H1 (cell line): ENCODE results near the gene ANKRD26. TPM values are rescaled to one million over a fixed set of nuclear protein-coding genes. Genes with fewer than 3 reads are reported as not detected.

ENCODE experiments used
- CTCF ChIA-PET: fragments of 300-600 bp; sonication (Branson Sonifier 250); formaldehyde crosslinking; loops from one replicate; lab custom pipeline; 2021; ENCODE audit not compliant: partially characterized antibody; lab: Charles Lee
- POLR2A ChIA-PET: fragments of 300-600 bp; sonication (Branson Sonifier 250); formaldehyde crosslinking; loops from one replicate; lab custom pipeline; 2021; ENCODE audit warnings: inconsistent platforms; ENCODE audit not compliant: partially characterized antibody; lab: Charles Lee
- DNase-seq, 2 experiments: peaks; one replicate each; pipeline versions ENCODE4 v3.0.0 to v3.0.0-alpha.2; 2010 to 2022; ENCODE audit warnings: low spot score in 2 of 2, low read depth in 1 of 2, mixed read lengths in 1 of 2
- FAIRE-seq: peaks from 2 replicates; lab custom pipeline; 2011; peaks lifted over from hg19 to GRCh38; lab: Jason Lieb, UNC
- H2AFZ ChIP-seq: 2 replicates; pipeline ENCODE4 v1.8.1; 2012; ENCODE audit warnings: low read length, inconsistent platforms
- H2AK5ac ChIP-seq: 2 replicates; pipeline ENCODE4 v1.6.1; 2013; ENCODE audit warnings: low read depth, low read length
- H2BK120ac ChIP-seq: replicated peaks from 2 replicates; pipeline ENCODE3; 2013; ENCODE audit warnings: low read depth, low read length, inconsistent platforms
- H2BK12ac ChIP-seq: 2 replicates; pipeline ENCODE4 v1.6.1; 2013; ENCODE audit warnings: low read depth, low read length
- H2BK15ac ChIP-seq: 2 replicates; pipeline ENCODE4 v1.6.1; 2013; ENCODE audit warnings: low read length
- H2BK20ac ChIP-seq: 2 replicates; pipeline ENCODE4 v1.6.1; 2013; ENCODE audit warnings: low read length
- H2BK5ac ChIP-seq: 2 replicates; pipeline ENCODE4 v1.6.1; 2013; ENCODE audit warnings: low read depth, low read length
- H3K14ac ChIP-seq: 2 replicates; pipeline ENCODE4 v1.6.1; 2013; ENCODE audit warnings: inconsistent platforms; ENCODE audit not compliant: insufficient read length
- H3K18ac ChIP-seq: 2 replicates; pipeline ENCODE4 v1.6.1; 2013; ENCODE audit warnings: low read length; ENCODE audit errors: extremely low read depth
- H3K23ac ChIP-seq: 2 replicates; pipeline ENCODE4 v1.6.1; 2013; ENCODE audit warnings: inconsistent platforms; ENCODE audit not compliant: insufficient read length
- H3K23me2 ChIP-seq: 2 replicates; pipeline ENCODE4 v1.6.1; 2013; ENCODE audit warnings: low read depth, low read length
- H3K27ac ChIP-seq: 2 replicates; pipeline ENCODE4 v1.6.1; 2011; ENCODE audit warnings: low read depth, low read length, inconsistent platforms
- H3K27me3 ChIP-seq, 4 experiments: replicated peaks in 1 of 4; 1 replicate in 1 of 4; 2 replicates in 3 of 4; pipeline versions ENCODE4 v1.6.1 to v1.8.1; 2011 to 2013; ENCODE audit warnings: low read length in 3 of 4, mild to moderate bottlenecking in 3 of 4, inconsistent platforms in 2 of 4, mixed read lengths in 2 of 4, moderate library complexity in 1 of 4; ENCODE audit not compliant: control insufficient read depth in 3 of 4, insufficient read depth in 3 of 4; ENCODE audit errors: extremely low read depth in 1 of 4
- H3K36me3 ChIP-seq, 4 experiments: 2 replicates each; pipeline versions ENCODE4 v1.6.1 to v1.8.1; 2011 to 2013; ENCODE audit warnings: mild to moderate bottlenecking in 4 of 4, low read length in 3 of 4, moderate library complexity in 2 of 4, control low read depth in 1 of 4, inconsistent platforms in 1 of 4; ENCODE audit not compliant: insufficient read depth in 4 of 4, control insufficient read depth in 2 of 4
- H3K4ac ChIP-seq: replicated peaks from 2 replicates; pipeline ENCODE3; 2013; ENCODE audit warnings: low read length, low read depth, mixed read lengths, inconsistent platforms; ENCODE audit not compliant: insufficient read length
- H3K4me1 ChIP-seq, 4 experiments: replicated peaks in 1 of 4; 1 replicate in 1 of 4; 2 replicates in 3 of 4; pipeline versions ENCODE4 v1.6.1 to v1.8.1; 2011 to 2013; ENCODE audit warnings: low read length in 3 of 4, inconsistent platforms in 2 of 4, mixed read lengths in 1 of 4; ENCODE audit not compliant: insufficient read depth in 4 of 4, control insufficient read depth in 3 of 4
- H3K4me2 ChIP-seq, 2 experiments: 2 replicates each; pipeline versions ENCODE4 v1.6.1 to v1.8.1; 2011 to 2013; ENCODE audit warnings: low read depth in 2 of 2, low read length in 2 of 2, control low read depth in 1 of 2, inconsistent platforms in 1 of 2, mild to moderate bottlenecking in 1 of 2; ENCODE audit not compliant: insufficient read depth in 1 of 2
- H3K4me3 ChIP-seq, 4 experiments: fragments of 200-600, 300-600 bp in 1 of 4; sonication (generic), shearing (Covaris generic), sonication (Bioruptor Twin) in 1 of 4; 2 replicates each; pipeline versions ENCODE4 v1.5.1 to v1.8.1; 2011 to 2016; ENCODE audit warnings: low read length in 4 of 4, low read depth in 3 of 4, control low read depth in 2 of 4, inconsistent platforms in 2 of 4, mild to moderate bottlenecking in 2 of 4, mixed read lengths in 1 of 4, moderate library complexity in 1 of 4; ENCODE audit not compliant: insufficient read depth in 2 of 4; ENCODE audit errors: extremely low read depth in 1 of 4
- H3K56ac ChIP-seq: replicated peaks from 2 replicates; pipeline ENCODE3; 2013; ENCODE audit warnings: low read depth, mild to moderate bottlenecking, mixed read lengths, low read length, inconsistent platforms; ENCODE audit not compliant: insufficient read length
- H3K79me1 ChIP-seq: 2 replicates; pipeline ENCODE4 v1.6.1; 2013; ENCODE audit warnings: low read depth, low read length, control low read depth
- H3K79me2 ChIP-seq, 2 experiments: 2 replicates each; pipeline versions ENCODE4 v1.6.1 to v1.8.1; 2012 to 2013; ENCODE audit warnings: low read length in 2 of 2, mild to moderate bottlenecking in 2 of 2, inconsistent platforms in 1 of 2; ENCODE audit not compliant: insufficient read depth in 2 of 2, control insufficient read depth in 1 of 2
- H3K9ac ChIP-seq, 4 experiments: replicated peaks in 1 of 4; 1 replicate in 1 of 4; 2 replicates in 3 of 4; pipeline versions ENCODE4 v1.6.1 to v1.8.1; 2011 to 2013; ENCODE audit warnings: low read depth in 3 of 4, low read length in 3 of 4, control low read depth in 2 of 4, mild to moderate bottlenecking in 2 of 4, moderate library complexity in 2 of 4, inconsistent platforms in 1 of 4; ENCODE audit errors: extremely low read depth in 1 of 4
- H3K9me3 ChIP-seq, 2 experiments: 2 replicates each; pipeline versions ENCODE4 v1.6.1 to v1.8.1; 2012 to 2013; ENCODE audit warnings: mild to moderate bottlenecking in 2 of 2, moderate library complexity in 2 of 2, control low read depth in 1 of 2, inconsistent platforms in 1 of 2, low read depth in 1 of 2, low read length in 1 of 2, mixed read lengths in 1 of 2; ENCODE audit not compliant: insufficient read depth in 2 of 2
- H4K20me1 ChIP-seq, 2 experiments: replicated peaks in 1 of 2; 2 replicates each; pipeline versions ENCODE3 to v1.8.1; 2011 to 2013; ENCODE audit warnings: inconsistent platforms in 2 of 2, low read length in 2 of 2, mild to moderate bottlenecking in 1 of 2; ENCODE audit not compliant: insufficient read depth in 2 of 2, control insufficient read depth in 1 of 2
- H4K5ac ChIP-seq: 2 replicates; pipeline ENCODE4 v1.6.1; 2013; ENCODE audit warnings: low read length, low read depth, mixed read lengths, inconsistent platforms; ENCODE audit not compliant: insufficient read length
- H4K8ac ChIP-seq: 2 replicates; pipeline ENCODE4 v1.8.0; 2013; ENCODE audit warnings: mild to moderate bottlenecking, moderate library complexity, low read length, inconsistent platforms; ENCODE audit not compliant: insufficient read depth; ENCODE audit errors: extremely low read depth
- H4K91ac ChIP-seq: replicated peaks from 2 replicates; pipeline ENCODE3; 2013; ENCODE audit warnings: low read length, mixed read lengths, inconsistent platforms; ENCODE audit not compliant: insufficient read length
- EGR1 ChIP-seq: IDR thresholded peaks from 2 replicates; pipeline ENCODE4 v1.6.1; 2011; ENCODE audit warnings: low read depth, low read length, borderline replicate concordance
- KDM1A ChIP-seq: fragments of 200-600, 300-600 bp; sonication (generic); IDR thresholded peaks from 2 replicates; pipeline ENCODE4 v1.7.1; 2016; ENCODE audit warnings: mild to moderate bottlenecking, low read length, borderline replicate concordance
- POLR2AphosphoS5 ChIP-seq: IDR thresholded peaks from 2 replicates; pipeline ENCODE4 v1.6.1; 2011; ENCODE audit warnings: low read depth, low read length
- RAD21 ChIP-seq, 2 experiments: IDR thresholded peaks in 1 of 2; conservative IDR thresholded peaks in 1 of 2; 2 replicates each; pipeline ENCODE4 v1.6.1; 2011; ENCODE audit warnings: low read depth in 2 of 2, low read length in 2 of 2, improper control_type of control experiment in 1 of 2, inconsistent platforms in 1 of 2, mild to moderate bottlenecking in 1 of 2, moderate library complexity in 1 of 2
- RXRA ChIP-seq: IDR thresholded peaks from 2 replicates; pipeline ENCODE4 v1.6.1; 2011; ENCODE audit warnings: low read depth, mild to moderate bottlenecking, low read length, moderate library complexity; ENCODE audit not compliant: insufficient read depth
- SAP30 ChIP-seq: fragments of 300-600 bp; sonication (generic); IDR thresholded peaks from 2 replicates; pipeline ENCODE4 v1.7.1; 2012; ENCODE audit warnings: low read length, moderate library complexity, mild to moderate bottlenecking, inconsistent platforms; ENCODE audit not compliant: insufficient read depth, insufficient replicate concordance
- SIX5 ChIP-seq: IDR thresholded peaks from 2 replicates; pipeline ENCODE4 v1.6.1; 2011; ENCODE audit warnings: mild to moderate bottlenecking, low read depth, low read length
- TEAD4 ChIP-seq: IDR thresholded peaks from 2 replicates; pipeline ENCODE4 v1.6.1; 2012; ENCODE audit warnings: low read depth, low read length, inconsistent platforms, mixed read lengths
- WGBS, 2 experiments: shearing (Covaris generic) in 1 of 2; methylation state at CpG; one replicate each; pipeline versions ENCODE4 v1.1.6 to v1.1.7; 2013 to 2015; ENCODE audit warnings: low lambda C conversion rate in 2 of 2, mixed read lengths in 2 of 2, inconsistent platforms in 1 of 2, low coverage in 1 of 2, missing lambda C conversion rate in 1 of 2; ENCODE audit not compliant: insufficient replicate concordance in 2 of 2, insufficient coverage in 1 of 2, insufficient read length in 1 of 2; ENCODE audit errors: extremely low coverage in 1 of 2, missing lambda C conversion rate in 1 of 2; 5-methylcytosine and 5-hydroxymethylcytosine counted together
- polyA plus RNA-seq, 7 experiments: library from polyadenylated mRNA; depleted of rRNA in 3 of 7; stranded (reverse) in 5 of 7; unstranded in 2 of 7; fragments of >200 nt in 5 of 7; fragments of 200-250 nt in 2 of 7; gene quantifications; 1 replicate in 5 of 7; 2 replicates in 1 of 7; 4 replicates in 1 of 7; pipeline versions ENCODE4 v1.2.1 to v1.2.3, GENCODE V29; 2011 to 2013; ENCODE audit warnings: missing spikeins in 2 of 7, mixed read lengths in 2 of 7
- total RNA-seq: library from RNA; stranded (reverse); fragmentation: NEBNext Ultra II Directional; extraction: Animal tissue kit (Norgen Biotek cat#: 25700); gene quantifications from 2 replicates; pipeline ENCODE4 v1.2.1, GENCODE V29; 2021
- TF ChIP-seq, protein P1 (sequence below): IDR thresholded peaks from 2 replicates; pipeline ENCODE4 v1.6.1; 2011; ENCODE audit warnings: low read depth, mild to moderate bottlenecking, low read length; ENCODE audit not compliant: insufficient read depth
- TF ChIP-seq, protein P2 (sequence below), 3 experiments: IDR thresholded peaks; 1 replicate in 2 of 3; 2 replicates in 1 of 3; pipeline versions ENCODE4 v1.5.1 to v1.6.1; 2011; ENCODE audit warnings: low read length in 3 of 3, mild to moderate bottlenecking in 3 of 3, inconsistent platforms in 2 of 3, low read depth in 1 of 3, moderate library complexity in 1 of 3; ENCODE audit not compliant: insufficient read depth in 1 of 3; ENCODE audit errors: control extremely low read depth in 1 of 3

Gene ANKRD26
- total and polyA plus RNA-seq, 2 of the 8 experiments (the other 6 are each of a cell fraction or from before 2014, with no cell fraction given) = 1.3 to 8.8 TPM

DNA sequence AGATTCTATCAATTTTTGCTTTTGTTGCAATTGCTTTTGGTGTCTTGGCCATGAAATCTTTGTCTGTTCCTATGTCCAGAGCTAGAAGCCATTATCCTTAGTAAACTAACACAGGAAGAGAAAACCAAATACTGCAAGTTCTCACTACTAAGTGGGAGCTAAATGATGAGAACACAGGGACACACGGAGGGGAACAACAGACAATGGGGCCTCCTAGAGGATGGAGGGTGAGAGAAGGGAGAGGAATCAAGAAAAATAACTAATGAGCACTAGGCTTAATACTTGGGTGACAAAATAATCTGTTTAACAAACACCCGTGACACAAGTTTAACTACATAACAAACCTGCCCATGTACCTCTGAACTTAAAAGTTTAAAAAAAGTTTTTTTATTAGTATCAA, 78.2 kb downstream of the ANKRD26 start:
- Histone ChIP-seq H3K36me3 (no peaks in the 10 kb centered on the region; a peak in 2 of 8 replicates), H3K79me2 (no peaks in the 10 kb centered on the region), H3K18ac (no peak overlapping the region), H4K5ac (no peak overlapping the region), H3K14ac (no peak overlapping the region), H3K23ac (no peak overlapping the region), H3K9me3 (no peaks in the 10 kb centered on the region), H2BK20ac (no peak overlapping the region), H2BK15ac (no peak overlapping the region), H4K20me1 (no peaks in the 10 kb centered on the region), H2BK120ac (no peak overlapping the region), H2BK12ac (no peak overlapping the region), H3K27me3 (no peaks in the 10 kb centered on the region), H3K4ac (no peak overlapping the region), H2BK5ac (no peak overlapping the region), H3K27ac (no peak overlapping the region), H4K91ac (no peak overlapping the region), H3K4me2 (no peak overlapping the region), H3K23me2 (no peaks in the 10 kb centered on the region; the same call in 1 of the 2 replicates), H4K8ac (no peak overlapping the region), H3K4me1 (no peaks in the 10 kb centered on the region), H3K9ac (no peak overlapping the region), H2AFZ (no peak overlapping the region), H3K79me1 (no peaks in the 10 kb centered on the region), H3K4me3 (no peak overlapping the region), H3K56ac (no peak overlapping the region), H2AK5ac (no peak overlapping the region)
- ChIA-PET POLR2A (no interaction called here), CTCF (interaction anchor here (0.7 to 1.2 kb wide), 6 partner anchors 13 to 677 kb away, joined by 3 to 4 read pairs (median 4); no protein-coding TSS in a partner anchor)
- DNase-seq (no peak), FAIRE-seq (no peak)
- WGBS, 2 experiments = 67% methylated on average over 2 of the region's 2 CpGs; no CpG with 5 or more reads in 1 of the 2 experiments
- TF ChIP-seq SIX5 (no peak), SAP30 (no peak), POLR2AphosphoS5 (no peak), RXRA (no peak), RAD21 (IDR thresholded peaks at IDR 0.05 in 1 of 2, conservative IDR thresholded peaks at IDR 0.05 in 1 of 2; ENCODE audit: low read depth in 2 of 2, low read length in 2 of 2) (peak; percentile 55 to 61), KDM1A (no peak), TEAD4 (no peak), EGR1 (no peak)
- TF ChIP-seq, protein P1, sequence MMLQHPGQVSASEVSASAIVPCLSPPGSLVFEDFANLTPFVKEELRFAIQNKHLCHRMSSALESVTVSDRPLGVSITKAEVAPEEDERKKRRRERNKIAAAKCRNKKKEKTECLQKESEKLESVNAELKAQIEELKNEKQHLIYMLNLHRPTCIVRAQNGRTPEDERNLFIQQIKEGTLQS = no peak
- TF ChIP-seq, protein P2, sequence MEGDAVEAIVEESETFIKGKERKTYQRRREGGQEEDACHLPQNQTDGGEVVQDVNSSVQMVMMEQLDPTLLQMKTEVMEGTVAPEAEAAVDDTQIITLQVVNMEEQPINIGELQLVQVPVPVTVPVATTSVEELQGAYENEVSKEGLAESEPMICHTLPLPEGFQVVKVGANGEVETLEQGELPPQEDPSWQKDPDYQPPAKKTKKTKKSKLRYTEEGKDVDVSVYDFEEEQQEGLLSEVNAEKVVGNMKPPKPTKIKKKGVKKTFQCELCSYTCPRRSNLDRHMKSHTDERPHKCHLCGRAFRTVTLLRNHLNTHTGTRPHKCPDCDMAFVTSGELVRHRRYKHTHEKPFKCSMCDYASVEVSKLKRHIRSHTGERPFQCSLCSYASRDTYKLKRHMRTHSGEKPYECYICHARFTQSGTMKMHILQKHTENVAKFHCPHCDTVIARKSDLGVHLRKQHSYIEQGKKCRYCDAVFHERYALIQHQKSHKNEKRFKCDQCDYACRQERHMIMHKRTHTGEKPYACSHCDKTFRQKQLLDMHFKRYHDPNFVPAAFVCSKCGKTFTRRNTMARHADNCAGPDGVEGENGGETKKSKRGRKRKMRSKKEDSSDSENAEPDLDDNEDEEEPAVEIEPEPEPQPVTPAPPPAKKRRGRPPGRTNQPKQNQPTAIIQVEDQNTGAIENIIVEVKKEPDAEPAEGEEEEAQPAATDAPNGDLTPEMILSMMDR (IDR thresholded peaks at IDR 0.05; ENCODE audit: control extremely low read depth in 1 of 3, insufficient read depth in 1 of 3, low read depth in 1 of 3, low read length in 3 of 3) = peak in 2 of 3 experiments; percentile 24 to 40; a peak in 2 of 4 replicates
